Keratinocyte (primary cell): Measurements from ENCODE around the gene GRM5.

Experiments
- EZH2 ChIP-seq: IDR thresholded peaks from one replicate; pipeline ENCODE4 v1.6.1; 2012; ENCODE audit warnings: inconsistent platforms, mild to moderate bottlenecking, low read length, moderate library complexity
- TF ChIP-seq, protein P1 (sequence below), 3 experiments: IDR thresholded peaks in 1 of 3; conservative IDR thresholded peaks in 1 of 3; optimal IDR thresholded peaks in 1 of 3; 2 replicates in 2 of 3; 3 replicates in 1 of 3; pipeline versions ENCODE3 to v1.5.1; 2011; ENCODE audit warnings: low read length in 3 of 3, mild to moderate bottlenecking in 3 of 3, moderate library complexity in 2 of 3, control low read depth in 1 of 3, inconsistent platforms in 1 of 3; ENCODE audit not compliant: insufficient read depth in 2 of 3; ENCODE audit errors: extremely low read depth in 1 of 3

DNA sequence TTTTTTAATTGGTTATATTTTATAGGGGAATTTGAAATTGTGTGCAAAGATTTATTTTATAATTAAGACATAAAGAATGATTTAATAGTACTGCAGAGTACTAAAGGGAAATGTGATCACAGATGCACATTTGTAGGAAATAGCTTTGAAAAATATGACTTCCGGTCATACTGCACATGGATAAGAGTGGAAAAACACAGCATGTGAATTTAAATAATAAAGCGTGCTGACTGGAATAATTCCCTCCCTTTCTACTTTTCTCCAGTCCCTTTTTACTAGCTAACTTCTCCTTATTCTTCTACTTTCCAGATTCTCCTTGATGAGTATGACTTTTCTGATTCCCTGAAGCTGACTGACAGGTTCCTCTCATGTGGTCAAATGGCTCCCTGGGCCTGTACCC, 489.9 kb downstream of the GRM5 start:
- TF ChIP-seq, protein P1, sequence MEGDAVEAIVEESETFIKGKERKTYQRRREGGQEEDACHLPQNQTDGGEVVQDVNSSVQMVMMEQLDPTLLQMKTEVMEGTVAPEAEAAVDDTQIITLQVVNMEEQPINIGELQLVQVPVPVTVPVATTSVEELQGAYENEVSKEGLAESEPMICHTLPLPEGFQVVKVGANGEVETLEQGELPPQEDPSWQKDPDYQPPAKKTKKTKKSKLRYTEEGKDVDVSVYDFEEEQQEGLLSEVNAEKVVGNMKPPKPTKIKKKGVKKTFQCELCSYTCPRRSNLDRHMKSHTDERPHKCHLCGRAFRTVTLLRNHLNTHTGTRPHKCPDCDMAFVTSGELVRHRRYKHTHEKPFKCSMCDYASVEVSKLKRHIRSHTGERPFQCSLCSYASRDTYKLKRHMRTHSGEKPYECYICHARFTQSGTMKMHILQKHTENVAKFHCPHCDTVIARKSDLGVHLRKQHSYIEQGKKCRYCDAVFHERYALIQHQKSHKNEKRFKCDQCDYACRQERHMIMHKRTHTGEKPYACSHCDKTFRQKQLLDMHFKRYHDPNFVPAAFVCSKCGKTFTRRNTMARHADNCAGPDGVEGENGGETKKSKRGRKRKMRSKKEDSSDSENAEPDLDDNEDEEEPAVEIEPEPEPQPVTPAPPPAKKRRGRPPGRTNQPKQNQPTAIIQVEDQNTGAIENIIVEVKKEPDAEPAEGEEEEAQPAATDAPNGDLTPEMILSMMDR (optimal IDR thresholded peaks at IDR 0.05 in 1 of 3, IDR thresholded peaks at IDR 0.05 in 1 of 3, conservative IDR thresholded peaks at IDR 0.05 in 1 of 3; ENCODE audit: extremely low read depth in 1 of 3, insufficient read depth in 2 of 3, low read length in 3 of 3), result no peak
- TF ChIP-seq EZH2, result no peak
